ENCODE data around the gene GTPBP6.

DNA sequence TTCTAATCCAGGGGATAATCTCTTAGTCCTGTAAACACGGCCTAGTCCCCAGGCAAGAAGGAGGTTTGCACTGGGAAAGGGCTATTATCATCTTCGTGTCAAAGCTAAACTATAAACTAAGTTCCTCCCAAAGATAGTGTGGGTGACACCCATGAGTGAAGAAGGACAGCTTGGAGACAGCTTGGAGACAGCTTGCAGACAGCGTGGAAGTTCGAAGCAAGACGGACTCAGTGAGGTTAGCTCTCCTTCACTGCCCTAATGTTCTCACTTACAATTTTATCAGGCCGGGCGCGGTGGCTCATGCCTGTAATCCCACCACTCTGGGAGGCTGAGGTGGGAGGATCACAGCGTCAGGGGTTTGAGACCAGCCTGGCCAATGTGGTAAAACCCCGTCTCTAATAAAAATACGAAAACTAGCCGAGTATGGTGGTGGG, 56.7 kb downstream of the GTPBP6 start:
- TF ChIP-seq, protein P1, sequence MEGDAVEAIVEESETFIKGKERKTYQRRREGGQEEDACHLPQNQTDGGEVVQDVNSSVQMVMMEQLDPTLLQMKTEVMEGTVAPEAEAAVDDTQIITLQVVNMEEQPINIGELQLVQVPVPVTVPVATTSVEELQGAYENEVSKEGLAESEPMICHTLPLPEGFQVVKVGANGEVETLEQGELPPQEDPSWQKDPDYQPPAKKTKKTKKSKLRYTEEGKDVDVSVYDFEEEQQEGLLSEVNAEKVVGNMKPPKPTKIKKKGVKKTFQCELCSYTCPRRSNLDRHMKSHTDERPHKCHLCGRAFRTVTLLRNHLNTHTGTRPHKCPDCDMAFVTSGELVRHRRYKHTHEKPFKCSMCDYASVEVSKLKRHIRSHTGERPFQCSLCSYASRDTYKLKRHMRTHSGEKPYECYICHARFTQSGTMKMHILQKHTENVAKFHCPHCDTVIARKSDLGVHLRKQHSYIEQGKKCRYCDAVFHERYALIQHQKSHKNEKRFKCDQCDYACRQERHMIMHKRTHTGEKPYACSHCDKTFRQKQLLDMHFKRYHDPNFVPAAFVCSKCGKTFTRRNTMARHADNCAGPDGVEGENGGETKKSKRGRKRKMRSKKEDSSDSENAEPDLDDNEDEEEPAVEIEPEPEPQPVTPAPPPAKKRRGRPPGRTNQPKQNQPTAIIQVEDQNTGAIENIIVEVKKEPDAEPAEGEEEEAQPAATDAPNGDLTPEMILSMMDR (IDR thresholded peaks at IDR 0.05), result no peak
- TF ChIP-seq ZFX (IDR thresholded peaks at IDR 0.05; ENCODE audit: borderline replicate concordance), result no peak
